ENCODE measurements around the gene PBXIP1. TPM values are rescaled to one million over a fixed set of nuclear protein-coding genes. Genes with fewer than 3 reads are reported as not detected.

PBXIP1 gene
- total and polyA plus RNA-seq, 2 of the 13 experiments (the other 11 are each of a cell fraction or from before 2014, with no cell fraction given): 16.3 to 31.9 TPM

- TF ChIP-seq ZHX2 (IDR thresholded peaks at IDR 0.05; ENCODE audit: low read depth) (no peak), ZHX2 (CRISPR knock-in tag; IDR thresholded peaks at IDR 0.05; ENCODE audit: borderline replicate concordance) (0 out of 2 replicates have a peak, but pooled peaks have one; percentile 54), ATF5 (CRISPR knock-in tag; IDR thresholded peaks at IDR 0.05; ENCODE audit: low read depth) (no peak), DRAP1 (CRISPR knock-in tag; IDR thresholded peaks at IDR 0.05) (peak; percentile 79), HMGXB4 (CRISPR knock-in tag; IDR thresholded peaks at IDR 0.05; ENCODE audit: borderline replicate concordance in 1 of 2, low read depth in 1 of 2) (peak in 1 of 2 experiments; percentile 20; a peak in 1 of 4 replicates), CBX5 (CRISPR knock-in tag; IDR thresholded peaks at IDR 0.05; ENCODE audit: borderline replicate concordance) (no peak), ZNF816 (CRISPR knock-in tag; IDR thresholded peaks at IDR 0.05; ENCODE audit: borderline replicate concordance) (peak; percentile 81; the same call in 1 of the 2 replicates), PAXIP1 (CRISPR knock-in tag; conservative IDR thresholded peaks at IDR 0.05) (peak; percentile 33; the same call in 1 of the 2 replicates), SPEN (CRISPR knock-in tag; IDR thresholded peaks at IDR 0.05; ENCODE audit: low read depth) (0 out of 2 replicates have a peak, but pooled peaks have one; percentile 4), CHD4 (IDR thresholded peaks at IDR 0.05; ENCODE audit: borderline replicate concordance, low read length) (peak; percentile 44; the same call in 1 of the 2 replicates), ZNF777 (CRISPR knock-in tag; IDR thresholded peaks at IDR 0.05) (peak; percentile 38; the same call in 1 of the 2 replicates), ZMYM2 (CRISPR knock-in tag; IDR thresholded peaks at IDR 0.05) (0 out of 2 replicates have a peak, but pooled peaks have one; percentile 23), POLR2AphosphoS5 (IDR thresholded peaks at IDR 0.05; ENCODE audit: low read depth, low read length) (peak; percentile 88), ZNF691 (CRISPR knock-in tag; IDR thresholded peaks at IDR 0.05; ENCODE audit: borderline replicate concordance, low read depth) (peak; percentile 42; the same call in 1 of the 2 replicates)
Observed at GRCh38 chr1:154974808-154975408, 19.0 kb upstream of the PBXIP1 start (continued).
